ENCODE measurements around the gene INTS11. TPM values are rescaled to one million over a fixed set of nuclear protein-coding genes. Genes with fewer than 3 reads are reported as not detected.

Gene INTS11
- total and polyA plus RNA-seq, 4 donors = 26.3 to 40.5 (median 34.5) TPM

DNA sequence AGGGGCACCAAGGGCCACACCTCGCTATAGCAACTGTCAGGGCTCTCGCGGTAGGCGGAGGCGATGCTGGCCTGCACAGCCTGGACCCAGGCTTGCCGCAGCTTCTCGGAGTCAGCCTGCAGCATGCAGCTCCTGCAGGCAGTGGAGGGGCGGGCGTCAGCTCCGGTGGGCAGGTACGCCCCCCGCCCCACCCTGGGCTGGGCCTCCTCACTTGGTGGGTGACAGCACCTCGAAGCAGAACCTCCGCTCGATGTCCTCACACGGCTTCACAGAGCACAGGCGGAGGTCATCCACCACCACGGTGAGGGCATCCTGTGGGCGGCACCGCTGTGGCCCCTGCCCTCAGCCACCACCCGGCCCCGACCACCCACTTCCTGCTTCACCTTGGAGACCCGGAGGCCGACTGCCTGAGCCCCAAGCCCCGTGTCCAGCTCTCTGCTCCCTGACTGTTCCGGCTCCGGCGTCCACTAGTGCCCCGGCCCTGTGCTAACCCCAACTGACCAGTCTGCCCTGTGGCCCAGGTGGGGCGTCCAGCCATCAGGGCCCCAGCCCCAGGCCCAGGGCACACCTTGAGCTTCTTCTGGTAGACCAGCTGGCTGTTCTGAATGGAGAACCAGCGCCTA, 26.5 kb downstream of the INTS11 start:
- H3K4me3 ChIP-seq (ENCODE audit: low read depth in 1 of 3, low read length in 3 of 3) = no peak overlapping the region
- WGBS = 95% methylated on average over 31 of the region's 31 CpGs
- no peaks in the 10 kb centered on the region for H3K27me3 ChIP-seq (ENCODE audit: control insufficient read depth in 4 of 4, insufficient read depth in 4 of 4, low read length in 3 of 4)
- no peak overlapping the region for H3K9ac ChIP-seq (ENCODE audit: low read depth in 1 of 2, low read length in 2 of 2)
- DNase-seq (ENCODE audit: low spot score) = no peak
- no peak overlapping the region for H3K27ac ChIP-seq (ENCODE audit: low read depth in 1 of 2, low read length in 2 of 2)
- no peaks in the 10 kb centered on the region for H3K9me3 ChIP-seq (ENCODE audit: control insufficient read depth in 4 of 4, low read length in 3 of 4)
- TF ChIP-seq RAD21 (IDR thresholded peaks at IDR 0.05) (no peak), YY1 (IDR thresholded peaks at IDR 0.05) (no peak), JUND (IDR thresholded peaks at IDR 0.05) (no peak), SP1 (IDR thresholded peaks at IDR 0.05) (no peak), GABPA (IDR thresholded peaks at IDR 0.05 in 1 of 2, conservative IDR thresholded peaks at IDR 0.05 in 1 of 2) (no peak), RXRA (IDR thresholded peaks at IDR 0.05) (no peak)
- TF ChIP-seq, protein P1, sequence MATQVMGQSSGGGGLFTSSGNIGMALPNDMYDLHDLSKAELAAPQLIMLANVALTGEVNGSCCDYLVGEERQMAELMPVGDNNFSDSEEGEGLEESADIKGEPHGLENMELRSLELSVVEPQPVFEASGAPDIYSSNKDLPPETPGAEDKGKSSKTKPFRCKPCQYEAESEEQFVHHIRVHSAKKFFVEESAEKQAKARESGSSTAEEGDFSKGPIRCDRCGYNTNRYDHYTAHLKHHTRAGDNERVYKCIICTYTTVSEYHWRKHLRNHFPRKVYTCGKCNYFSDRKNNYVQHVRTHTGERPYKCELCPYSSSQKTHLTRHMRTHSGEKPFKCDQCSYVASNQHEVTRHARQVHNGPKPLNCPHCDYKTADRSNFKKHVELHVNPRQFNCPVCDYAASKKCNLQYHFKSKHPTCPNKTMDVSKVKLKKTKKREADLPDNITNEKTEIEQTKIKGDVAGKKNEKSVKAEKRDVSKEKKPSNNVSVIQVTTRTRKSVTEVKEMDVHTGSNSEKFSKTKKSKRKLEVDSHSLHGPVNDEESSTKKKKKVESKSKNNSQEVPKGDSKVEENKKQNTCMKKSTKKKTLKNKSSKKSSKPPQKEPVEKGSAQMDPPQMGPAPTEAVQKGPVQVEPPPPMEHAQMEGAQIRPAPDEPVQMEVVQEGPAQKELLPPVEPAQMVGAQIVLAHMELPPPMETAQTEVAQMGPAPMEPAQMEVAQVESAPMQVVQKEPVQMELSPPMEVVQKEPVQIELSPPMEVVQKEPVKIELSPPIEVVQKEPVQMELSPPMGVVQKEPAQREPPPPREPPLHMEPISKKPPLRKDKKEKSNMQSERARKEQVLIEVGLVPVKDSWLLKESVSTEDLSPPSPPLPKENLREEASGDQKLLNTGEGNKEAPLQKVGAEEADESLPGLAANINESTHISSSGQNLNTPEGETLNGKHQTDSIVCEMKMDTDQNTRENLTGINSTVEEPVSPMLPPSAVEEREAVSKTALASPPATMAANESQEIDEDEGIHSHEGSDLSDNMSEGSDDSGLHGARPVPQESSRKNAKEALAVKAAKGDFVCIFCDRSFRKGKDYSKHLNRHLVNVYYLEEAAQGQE (IDR thresholded peaks at IDR 0.05) = no peak
- H3K4me1 ChIP-seq (ENCODE audit: control insufficient read depth in 4 of 4, insufficient read depth in 4 of 4, low read length in 3 of 4) = no peaks in the 10 kb centered on the region
- peaks cover 0 to 17% (median 2%) of the 10 kb centered on the region in 4 donors for H3K36me3 ChIP-seq (ENCODE audit: control insufficient read depth in 4 of 4, insufficient read depth in 3 of 4, low read depth in 1 of 4, low read length in 3 of 4)

DNA sequence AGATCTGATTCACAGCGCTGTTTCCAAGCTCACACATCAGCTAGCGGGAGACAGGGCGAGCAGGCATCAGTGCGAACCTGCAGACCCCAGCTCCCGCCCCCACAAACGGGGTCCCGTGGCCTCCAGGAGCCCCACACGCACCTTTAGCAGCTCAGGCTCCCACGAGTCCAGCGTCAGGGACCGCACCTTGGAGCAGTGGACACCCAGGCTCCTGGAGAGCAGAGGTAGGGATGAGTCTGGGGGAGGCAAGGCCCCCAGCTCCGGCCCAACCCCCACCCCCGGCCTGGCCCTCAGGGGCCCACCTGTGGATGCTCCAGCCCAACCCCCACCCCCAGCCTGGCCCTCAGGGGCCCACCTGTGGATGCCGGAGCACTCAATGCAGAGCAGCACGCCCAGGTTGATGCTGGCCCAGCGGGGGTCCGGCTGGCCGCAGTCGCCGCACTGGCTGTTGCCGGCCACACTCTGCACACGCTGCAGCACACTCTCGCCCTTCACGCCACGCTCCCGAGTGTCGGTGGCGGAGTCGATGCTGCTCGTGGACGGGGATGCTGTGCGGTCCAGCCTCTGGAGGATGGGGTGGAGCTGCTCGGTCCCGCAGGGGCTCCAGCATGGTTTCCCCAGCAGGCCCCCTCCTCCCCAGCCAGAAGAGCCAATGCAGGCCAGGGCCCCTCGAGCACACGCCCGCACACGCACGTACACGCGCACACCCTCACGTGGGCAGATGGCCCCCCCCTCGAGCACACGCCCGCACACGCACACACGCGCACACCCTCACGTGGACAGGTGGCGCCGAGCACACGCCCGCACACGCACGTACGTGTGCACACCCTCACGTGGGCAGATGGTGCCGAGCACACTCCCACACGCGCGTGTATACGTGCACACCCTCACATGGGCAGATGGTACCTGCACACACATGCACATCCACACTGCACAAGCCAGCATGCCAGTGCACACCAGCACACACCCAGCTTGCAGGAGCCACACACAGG, 28.1 kb downstream of the INTS11 start:
- no peak for TF ChIP-seq HNF4G (IDR thresholded peaks at IDR 0.05)
- TF ChIP-seq, protein P2, sequence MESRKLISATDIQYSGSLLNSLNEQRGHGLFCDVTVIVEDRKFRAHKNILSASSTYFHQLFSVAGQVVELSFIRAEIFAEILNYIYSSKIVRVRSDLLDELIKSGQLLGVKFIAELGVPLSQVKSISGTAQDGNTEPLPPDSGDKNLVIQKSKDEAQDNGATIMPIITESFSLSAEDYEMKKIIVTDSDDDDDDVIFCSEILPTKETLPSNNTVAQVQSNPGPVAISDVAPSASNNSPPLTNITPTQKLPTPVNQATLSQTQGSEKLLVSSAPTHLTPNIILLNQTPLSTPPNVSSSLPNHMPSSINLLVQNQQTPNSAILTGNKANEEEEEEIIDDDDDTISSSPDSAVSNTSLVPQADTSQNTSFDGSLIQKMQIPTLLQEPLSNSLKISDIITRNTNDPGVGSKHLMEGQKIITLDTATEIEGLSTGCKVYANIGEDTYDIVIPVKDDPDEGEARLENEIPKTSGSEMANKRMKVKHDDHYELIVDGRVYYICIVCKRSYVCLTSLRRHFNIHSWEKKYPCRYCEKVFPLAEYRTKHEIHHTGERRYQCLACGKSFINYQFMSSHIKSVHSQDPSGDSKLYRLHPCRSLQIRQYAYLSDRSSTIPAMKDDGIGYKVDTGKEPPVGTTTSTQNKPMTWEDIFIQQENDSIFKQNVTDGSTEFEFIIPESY (IDR thresholded peaks at IDR 0.05) = no peak
- TF ChIP-seq HNF4A (conservative IDR thresholded peaks at IDR 0.05) = no peak
- TF ChIP-seq EGR1 (IDR thresholded peaks at IDR 0.05; ENCODE audit: low read depth in 2 of 2) = no peak
- no peak for TF ChIP-seq JUND (IDR thresholded peaks at IDR 0.05)
- TF ChIP-seq FOXA2 (IDR thresholded peaks at IDR 0.05) = no peak
- no peak for TF ChIP-seq NR2F2 (IDR thresholded peaks at IDR 0.05)
- TF ChIP-seq, protein P1 (IDR thresholded peaks at IDR 0.05) = no peak
- no peak for TF ChIP-seq YY1 (IDR thresholded peaks at IDR 0.05)
- TF ChIP-seq, protein P3, sequence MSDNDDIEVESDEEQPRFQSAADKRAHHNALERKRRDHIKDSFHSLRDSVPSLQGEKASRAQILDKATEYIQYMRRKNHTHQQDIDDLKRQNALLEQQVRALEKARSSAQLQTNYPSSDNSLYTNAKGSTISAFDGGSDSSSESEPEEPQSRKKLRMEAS (IDR thresholded peaks at IDR 0.05) = no peak
- TF ChIP-seq GABPA (IDR thresholded peaks at IDR 0.05 in 1 of 2, conservative IDR thresholded peaks at IDR 0.05 in 1 of 2) = no peak
- TF ChIP-seq RAD21 (IDR thresholded peaks at IDR 0.05) = no peak
- TF ChIP-seq FOXA1 (IDR thresholded peaks at IDR 0.05) = no peak
- TF ChIP-seq SP1 (IDR thresholded peaks at IDR 0.05) = no peak
- TF ChIP-seq RXRA (IDR thresholded peaks at IDR 0.05) = no peak
- TF ChIP-seq, protein P4, sequence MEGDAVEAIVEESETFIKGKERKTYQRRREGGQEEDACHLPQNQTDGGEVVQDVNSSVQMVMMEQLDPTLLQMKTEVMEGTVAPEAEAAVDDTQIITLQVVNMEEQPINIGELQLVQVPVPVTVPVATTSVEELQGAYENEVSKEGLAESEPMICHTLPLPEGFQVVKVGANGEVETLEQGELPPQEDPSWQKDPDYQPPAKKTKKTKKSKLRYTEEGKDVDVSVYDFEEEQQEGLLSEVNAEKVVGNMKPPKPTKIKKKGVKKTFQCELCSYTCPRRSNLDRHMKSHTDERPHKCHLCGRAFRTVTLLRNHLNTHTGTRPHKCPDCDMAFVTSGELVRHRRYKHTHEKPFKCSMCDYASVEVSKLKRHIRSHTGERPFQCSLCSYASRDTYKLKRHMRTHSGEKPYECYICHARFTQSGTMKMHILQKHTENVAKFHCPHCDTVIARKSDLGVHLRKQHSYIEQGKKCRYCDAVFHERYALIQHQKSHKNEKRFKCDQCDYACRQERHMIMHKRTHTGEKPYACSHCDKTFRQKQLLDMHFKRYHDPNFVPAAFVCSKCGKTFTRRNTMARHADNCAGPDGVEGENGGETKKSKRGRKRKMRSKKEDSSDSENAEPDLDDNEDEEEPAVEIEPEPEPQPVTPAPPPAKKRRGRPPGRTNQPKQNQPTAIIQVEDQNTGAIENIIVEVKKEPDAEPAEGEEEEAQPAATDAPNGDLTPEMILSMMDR (IDR thresholded peaks at IDR 0.05; ENCODE audit: low read depth, low read length, missing input control) = no peak
- Histone ChIP-seq H3K27me3 (ENCODE audit: control insufficient read depth in 4 of 4, insufficient read depth in 4 of 4, low read length in 3 of 4) (no peaks in the 10 kb centered on the region), H3K9me3 (ENCODE audit: control insufficient read depth in 4 of 4, low read length in 3 of 4) (no peaks in the 10 kb centered on the region), H3K4me3 (ENCODE audit: low read depth in 1 of 3, low read length in 3 of 3) (no peak overlapping the region), H3K36me3 (ENCODE audit: control insufficient read depth in 4 of 4, insufficient read depth in 3 of 4, low read depth in 1 of 4, low read length in 3 of 4) (peaks cover 0 to 17% (median 2%) of the 10 kb centered on the region in 4 donors), H3K4me1 (ENCODE audit: control insufficient read depth in 4 of 4, insufficient read depth in 4 of 4, low read length in 3 of 4) (peaks cover 0 to 2% (median under 1%) of the 10 kb centered on the region in 4 donors), H3K27ac (ENCODE audit: low read depth in 1 of 2, low read length in 2 of 2) (no peak overlapping the region), H3K9ac (ENCODE audit: low read depth in 1 of 2, low read length in 2 of 2) (no peak overlapping the region)
- DNase-seq (ENCODE audit: low spot score) = no peak
- WGBS = 96% methylated on average over 62 of the region's 62 CpGs

Data from liver (tissue), 9 donors.